Peyer's patch (tissue), 4 donors: Measurements from ENCODE around the gene SIGLEC5.

Source experiments
- CTCF ChIP-seq, 6 experiments: fragments of 450-650 bp in 4 of 6; fragments of 200-600 bp in 2 of 6; sonication (generic) in 1 of 6; IDR thresholded peaks; one replicate each; pipeline ENCODE4 v1.5.1; 2017 to 2019; ENCODE audit warnings: antibody characterized with exemption in 6 of 6, mild to moderate bottlenecking in 3 of 6, moderate library complexity in 1 of 6
- POLR2A ChIP-seq, 2 donors: fragments of 450-650 bp; IDR thresholded peaks; one replicate each; pipeline ENCODE4 v1.5.1; 2017; ENCODE audit warnings: antibody characterized with exemption in 2 of 2, mild to moderate bottlenecking in 2 of 2, moderate library complexity in 2 of 2

GRCh38 chr19:51595190-51596175 lies 34.7 kb downstream of the SIGLEC5 start:
- TF ChIP-seq CTCF (IDR thresholded peaks at IDR 0.05) (no peak), POLR2A (IDR thresholded peaks at IDR 0.05) (no peak)
